DND-41 (cell line): Measurements from ENCODE around the gene WNT11.

Source experiments
- EZH2 ChIP-seq: IDR thresholded peaks from 3 replicates; pipeline ENCODE4 v1.6.1; 2012; ENCODE audit warnings: borderline replicate concordance, low read depth, mild to moderate bottlenecking, moderate library complexity, low read length, inconsistent platforms; ENCODE audit not compliant: severe bottlenecking
- TF ChIP-seq, protein P1 (sequence below): IDR thresholded peaks from 2 replicates; pipeline ENCODE4 v1.5.1; 2012; ENCODE audit warnings: borderline replicate concordance, low read length, moderate library complexity, mild to moderate bottlenecking; ENCODE audit not compliant: poor library complexity, severe bottlenecking; ENCODE audit errors: extremely low read depth

GRCh38 chr11:76235233-76236091 lies 29.2 kb upstream of the WNT11 start:
- TF ChIP-seq, protein P1, sequence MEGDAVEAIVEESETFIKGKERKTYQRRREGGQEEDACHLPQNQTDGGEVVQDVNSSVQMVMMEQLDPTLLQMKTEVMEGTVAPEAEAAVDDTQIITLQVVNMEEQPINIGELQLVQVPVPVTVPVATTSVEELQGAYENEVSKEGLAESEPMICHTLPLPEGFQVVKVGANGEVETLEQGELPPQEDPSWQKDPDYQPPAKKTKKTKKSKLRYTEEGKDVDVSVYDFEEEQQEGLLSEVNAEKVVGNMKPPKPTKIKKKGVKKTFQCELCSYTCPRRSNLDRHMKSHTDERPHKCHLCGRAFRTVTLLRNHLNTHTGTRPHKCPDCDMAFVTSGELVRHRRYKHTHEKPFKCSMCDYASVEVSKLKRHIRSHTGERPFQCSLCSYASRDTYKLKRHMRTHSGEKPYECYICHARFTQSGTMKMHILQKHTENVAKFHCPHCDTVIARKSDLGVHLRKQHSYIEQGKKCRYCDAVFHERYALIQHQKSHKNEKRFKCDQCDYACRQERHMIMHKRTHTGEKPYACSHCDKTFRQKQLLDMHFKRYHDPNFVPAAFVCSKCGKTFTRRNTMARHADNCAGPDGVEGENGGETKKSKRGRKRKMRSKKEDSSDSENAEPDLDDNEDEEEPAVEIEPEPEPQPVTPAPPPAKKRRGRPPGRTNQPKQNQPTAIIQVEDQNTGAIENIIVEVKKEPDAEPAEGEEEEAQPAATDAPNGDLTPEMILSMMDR, result no peak
- no peak for TF ChIP-seq EZH2
